Panc1 (cell line): ENCODE results near the gene B4GALT6. TPM values are rescaled to one million over a fixed set of nuclear protein-coding genes. Genes with fewer than 3 reads are reported as not detected.

Experiments
- ATAC-seq: fragments of 200-7000 bp; cut with Tn5 transposase; 2 replicates; pipeline ENCODE4 v1.9.1; 2020; ENCODE audit warnings: mild to moderate bottlenecking, moderate library complexity
- BruUV-seq: library from RNA; stranded (reverse); fragments of 400-500 nt; replicated peaks from 2 replicates; lab custom pipeline; 2021; lab: Mats Ljungman, UMichigan
- CTCF ChIA-PET: fragments of 300-600 bp; sonication (Branson Sonifier 250); formaldehyde crosslinking; loops from one replicate; lab custom pipeline; 2022; ENCODE audit warnings: antibody characterized with exemption; lab: Charles Lee
- POLR2A ChIA-PET: fragments of 300-600 bp; sonication (Branson Sonifier 250); formaldehyde crosslinking; loops from one replicate; lab custom pipeline; 2022; ENCODE audit warnings: antibody characterized with exemption; lab: Charles Lee
- DNase-seq: peaks from one replicate; pipeline ENCODE4 v3.0.0-alpha.2; 2010; ENCODE audit warnings: low read depth, low spot score
- H3K27ac ChIP-seq: 2 replicates; pipeline ENCODE4 v1.5.1; 2011; ENCODE audit warnings: mild to moderate bottlenecking, low read length, inconsistent platforms
- H3K27me3 ChIP-seq: fragments of 200-500 bp; sonication (Bioruptor generic); 2 replicates; pipeline ENCODE4 v1.6.0; 2014; ENCODE audit warnings: low read length, inconsistent platforms; ENCODE audit not compliant: control insufficient read depth, insufficient read depth
- H3K36me3 ChIP-seq: fragments of 200-500 bp; sonication (Bioruptor generic); 2 replicates; pipeline ENCODE4 v1.5.1; 2014; ENCODE audit warnings: inconsistent platforms, mild to moderate bottlenecking, low read length, moderate library complexity; ENCODE audit not compliant: control insufficient read depth, insufficient read depth
- H3K4me1 ChIP-seq: 2 replicates; pipeline ENCODE4 v1.5.1; 2011; ENCODE audit warnings: inconsistent platforms, mild to moderate bottlenecking, low read length, moderate library complexity; ENCODE audit not compliant: control insufficient read depth, insufficient read depth
- H3K4me3 ChIP-seq, 2 experiments: 2 replicates each; pipeline ENCODE4 v1.5.1; 2011 to 2012; ENCODE audit warnings: low read depth in 2 of 2, low read length in 2 of 2, mild to moderate bottlenecking in 2 of 2, inconsistent platforms in 1 of 2, moderate library complexity in 1 of 2
- H3K9me3 ChIP-seq: fragments of 200-500 bp; sonication (Bioruptor generic); 2 replicates; pipeline ENCODE4 v1.5.1; 2014; ENCODE audit warnings: low read depth, mild to moderate bottlenecking, inconsistent platforms, low read length, moderate library complexity; ENCODE audit not compliant: control insufficient read depth, insufficient read depth
- POLR2AphosphoS5 ChIP-seq: IDR thresholded peaks from 2 replicates; pipeline ENCODE4 v1.6.1; 2012; ENCODE audit warnings: mild to moderate bottlenecking, low read depth, low read length, moderate library complexity
- REST ChIP-seq, 2 experiments: IDR thresholded peaks; 2 replicates each; pipeline ENCODE4 v1.6.1; 2011 to 2012; ENCODE audit warnings: low read depth in 2 of 2, control low read depth in 1 of 2, low read length in 1 of 2, mild to moderate bottlenecking in 1 of 2, moderate library complexity in 1 of 2; ENCODE audit not compliant: insufficient read depth in 1 of 2
- SIN3A ChIP-seq: IDR thresholded peaks from 2 replicates; pipeline ENCODE4 v1.6.1; 2012; ENCODE audit warnings: low read depth, mild to moderate bottlenecking, low read length, moderate library complexity, borderline replicate concordance; ENCODE audit not compliant: insufficient read depth
- TCF7L2 ChIP-seq: IDR thresholded peaks from 2 replicates; pipeline ENCODE4 v1.6.1; 2011; ENCODE audit warnings: mild to moderate bottlenecking, low read depth, low read length, inconsistent platforms
- in situ Hi-C: cut with HindIII; loops from 2 replicates; pipeline ENCODE4 v1.10.0; 2016; ENCODE audit warnings: low sequenced_read_pairs, low pct_unique_long_range_greater_than_20kb
- intact Hi-C: fragments of 100-400 bp; cut with micrococcal nuclease; formaldehyde crosslinking; loops from one replicate; pipeline ENCODE4 v1.10.0; 2022; ENCODE audit not compliant: unreplicated experiment
- total RNA-seq: library from RNA; stranded (reverse); gene quantifications from one replicate; pipeline ENCODE4 v1.2.1, GENCODE V29; 2021; ENCODE audit not compliant: unreplicated experiment
- TF ChIP-seq, protein P1 (sequence below): fragments of 450-650 bp; IDR thresholded peaks from 2 replicates; pipeline ENCODE4 v1.5.1; 2017; ENCODE audit warnings: mild to moderate bottlenecking

The B4GALT6 gene
- total RNA-seq, 1 experiment from 2014 or later: 36.3 TPM

GRCh38 chr18:31598021-31598805 lies 86.2 kb downstream of the B4GALT6 start:
- Histone ChIP-seq H3K4me1 (no peaks in the 10 kb centered on the region), H3K27ac (no peak overlapping the region), H3K27me3 (no peaks in the 10 kb centered on the region), H3K4me3 (no peak overlapping the region), H3K36me3 (no peaks in the 10 kb centered on the region), H3K9me3 (no peaks in the 10 kb centered on the region)
- CTCF ChIA-PET: no interaction called here
- POLR2A ChIA-PET: no interaction called here
- BruUV-seq: no TSS peak
- in situ Hi-C loops: no loop called here
- TF ChIP-seq, protein P1, sequence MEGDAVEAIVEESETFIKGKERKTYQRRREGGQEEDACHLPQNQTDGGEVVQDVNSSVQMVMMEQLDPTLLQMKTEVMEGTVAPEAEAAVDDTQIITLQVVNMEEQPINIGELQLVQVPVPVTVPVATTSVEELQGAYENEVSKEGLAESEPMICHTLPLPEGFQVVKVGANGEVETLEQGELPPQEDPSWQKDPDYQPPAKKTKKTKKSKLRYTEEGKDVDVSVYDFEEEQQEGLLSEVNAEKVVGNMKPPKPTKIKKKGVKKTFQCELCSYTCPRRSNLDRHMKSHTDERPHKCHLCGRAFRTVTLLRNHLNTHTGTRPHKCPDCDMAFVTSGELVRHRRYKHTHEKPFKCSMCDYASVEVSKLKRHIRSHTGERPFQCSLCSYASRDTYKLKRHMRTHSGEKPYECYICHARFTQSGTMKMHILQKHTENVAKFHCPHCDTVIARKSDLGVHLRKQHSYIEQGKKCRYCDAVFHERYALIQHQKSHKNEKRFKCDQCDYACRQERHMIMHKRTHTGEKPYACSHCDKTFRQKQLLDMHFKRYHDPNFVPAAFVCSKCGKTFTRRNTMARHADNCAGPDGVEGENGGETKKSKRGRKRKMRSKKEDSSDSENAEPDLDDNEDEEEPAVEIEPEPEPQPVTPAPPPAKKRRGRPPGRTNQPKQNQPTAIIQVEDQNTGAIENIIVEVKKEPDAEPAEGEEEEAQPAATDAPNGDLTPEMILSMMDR: no peak
- TF ChIP-seq POLR2AphosphoS5 (no peak), SIN3A (no peak), REST (IDR thresholded peaks at IDR 0.05; ENCODE audit: insufficient read depth in 1 of 2, low read depth in 2 of 2, low read length in 1 of 2) (no peak), TCF7L2 (no peak)
- intact Hi-C loops: no loop called here
- ATAC-seq (no peak), DNase-seq (no peak)

GRCh38 chr18:31596081-31596872 lies 88.1 kb downstream of the B4GALT6 start:
- ChIA-PET POLR2A (interaction anchor here (0.6 kb wide), 1 partner anchor 89 kb away, joined by 4 read pairs; no protein-coding TSS in a partner anchor), CTCF (no interaction called here)
- Histone ChIP-seq H3K4me1 (no peaks in the 10 kb centered on the region), H3K27ac (no peak overlapping the region), H3K9me3 (no peaks in the 10 kb centered on the region), H3K4me3 (no peak overlapping the region), H3K27me3 (no peaks in the 10 kb centered on the region; the same call in 1 of the 2 replicates), H3K36me3 (no peaks in the 10 kb centered on the region)
- BruUV-seq: no TSS peak
- no peak for DNase-seq
- intact Hi-C loops: no loop called here
- in situ Hi-C loops: no loop called here
- TF ChIP-seq REST (IDR thresholded peaks at IDR 0.05; ENCODE audit: insufficient read depth in 1 of 2, low read depth in 2 of 2, low read length in 1 of 2) (no peak), POLR2AphosphoS5 (no peak), SIN3A (no peak), TCF7L2 (no peak)
- TF ChIP-seq, protein P1: no peak
- ATAC-seq: no peak
